GM06990 (cell line): ENCODE results near the gene DICER1.

Experiments
- DNase-seq: peaks from one replicate; pipeline ENCODE4 v3.0.0-alpha.2; 2011; ENCODE audit not compliant: insufficient read length; ENCODE audit errors: extremely low read depth
- H3K27me3 ChIP-seq: replicated peaks from 2 replicates; pipeline ENCODE4 v1.6.0; 2011; ENCODE audit warnings: low read length; ENCODE audit not compliant: control insufficient read depth, insufficient read depth
- H3K36me3 ChIP-seq: 2 replicates; pipeline ENCODE4 v1.5.1; 2011; ENCODE audit warnings: low read length; ENCODE audit not compliant: control insufficient read depth, insufficient read depth
- H3K4me3 ChIP-seq: replicated peaks from 2 replicates; pipeline ENCODE4 v1.5.1; 2011; ENCODE audit warnings: low read depth, mild to moderate bottlenecking, control low read depth, low read length
- TF ChIP-seq, protein P1 (sequence below): IDR thresholded peaks from 2 replicates; pipeline ENCODE4 v1.5.1; 2011; ENCODE audit warnings: low read length, control low read depth, mild to moderate bottlenecking, inconsistent platforms; ENCODE audit not compliant: insufficient read depth, poor library complexity, severe bottlenecking

DICER1 gene

DNA sequence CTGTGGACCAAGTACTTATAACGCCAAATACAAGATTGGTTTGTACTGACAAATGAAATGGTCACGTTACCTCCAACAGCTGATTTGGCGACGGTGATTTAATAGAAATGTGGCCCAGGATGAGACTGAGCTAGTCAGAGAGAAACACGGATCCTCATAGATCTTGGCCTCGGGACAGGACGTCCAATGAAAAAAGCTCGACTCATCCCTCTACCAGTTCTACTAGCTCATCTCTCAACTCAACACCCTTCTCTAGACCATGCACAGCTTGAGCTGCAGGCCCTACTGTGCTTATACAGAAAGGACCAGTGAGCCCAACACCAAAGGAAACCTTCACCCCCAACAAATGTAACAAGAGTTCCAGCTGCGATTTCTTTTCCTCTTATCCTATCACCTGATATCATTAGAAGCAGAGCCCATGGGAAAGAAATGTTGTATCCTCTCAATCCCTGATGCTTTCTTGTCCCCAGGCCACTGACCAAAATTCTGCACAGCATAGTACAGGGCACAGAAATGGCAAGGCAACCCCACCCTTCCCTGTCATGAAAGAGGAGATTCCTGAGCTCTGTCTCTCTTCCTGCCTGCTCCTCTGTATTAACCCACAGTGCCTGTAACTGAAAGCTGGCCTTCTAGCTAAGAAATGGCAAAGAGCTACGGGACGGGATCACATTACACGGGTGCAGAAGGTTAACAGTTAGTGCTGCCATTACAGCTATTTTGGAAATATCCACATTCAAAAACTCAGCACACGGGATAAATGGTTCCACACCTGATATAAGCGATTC is 39.2 kb downstream of the DICER1 start:
- no peaks in the 10 kb centered on the region for H3K27me3 ChIP-seq
- DNase-seq = no peak
- TF ChIP-seq, protein P1, sequence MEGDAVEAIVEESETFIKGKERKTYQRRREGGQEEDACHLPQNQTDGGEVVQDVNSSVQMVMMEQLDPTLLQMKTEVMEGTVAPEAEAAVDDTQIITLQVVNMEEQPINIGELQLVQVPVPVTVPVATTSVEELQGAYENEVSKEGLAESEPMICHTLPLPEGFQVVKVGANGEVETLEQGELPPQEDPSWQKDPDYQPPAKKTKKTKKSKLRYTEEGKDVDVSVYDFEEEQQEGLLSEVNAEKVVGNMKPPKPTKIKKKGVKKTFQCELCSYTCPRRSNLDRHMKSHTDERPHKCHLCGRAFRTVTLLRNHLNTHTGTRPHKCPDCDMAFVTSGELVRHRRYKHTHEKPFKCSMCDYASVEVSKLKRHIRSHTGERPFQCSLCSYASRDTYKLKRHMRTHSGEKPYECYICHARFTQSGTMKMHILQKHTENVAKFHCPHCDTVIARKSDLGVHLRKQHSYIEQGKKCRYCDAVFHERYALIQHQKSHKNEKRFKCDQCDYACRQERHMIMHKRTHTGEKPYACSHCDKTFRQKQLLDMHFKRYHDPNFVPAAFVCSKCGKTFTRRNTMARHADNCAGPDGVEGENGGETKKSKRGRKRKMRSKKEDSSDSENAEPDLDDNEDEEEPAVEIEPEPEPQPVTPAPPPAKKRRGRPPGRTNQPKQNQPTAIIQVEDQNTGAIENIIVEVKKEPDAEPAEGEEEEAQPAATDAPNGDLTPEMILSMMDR = no peak
- H3K36me3 ChIP-seq = no peaks in the 10 kb centered on the region; the same call in none of the 2 replicates
- H3K4me3 ChIP-seq = no peak overlapping the region

DNA sequence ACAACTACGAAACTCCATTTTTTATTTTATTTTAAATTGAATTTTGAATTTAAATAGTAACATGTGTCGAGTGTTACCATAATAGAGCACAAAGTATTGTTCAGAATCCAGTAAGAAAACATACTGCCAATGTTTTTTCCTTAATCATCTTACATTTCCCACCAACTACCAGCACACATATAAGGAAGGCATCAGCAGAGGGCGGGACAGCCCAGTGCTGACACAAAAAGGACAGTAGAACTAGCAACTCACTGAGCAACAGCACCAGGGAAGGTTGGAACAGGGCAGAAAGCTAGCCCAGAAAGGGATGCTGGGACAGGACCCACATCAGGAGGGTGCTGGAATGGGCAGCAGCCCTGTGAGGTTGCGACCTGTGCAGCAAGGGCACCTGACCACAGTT is 43.9 kb downstream of the DICER1 start:
- no peak for DNase-seq
- TF ChIP-seq, protein P1 = no peak
- H3K36me3 ChIP-seq = peaks cover 2% of the 10 kb centered on the region
- H3K4me3 ChIP-seq = no peak overlapping the region
- no peaks in the 10 kb centered on the region for H3K27me3 ChIP-seq

DNA sequence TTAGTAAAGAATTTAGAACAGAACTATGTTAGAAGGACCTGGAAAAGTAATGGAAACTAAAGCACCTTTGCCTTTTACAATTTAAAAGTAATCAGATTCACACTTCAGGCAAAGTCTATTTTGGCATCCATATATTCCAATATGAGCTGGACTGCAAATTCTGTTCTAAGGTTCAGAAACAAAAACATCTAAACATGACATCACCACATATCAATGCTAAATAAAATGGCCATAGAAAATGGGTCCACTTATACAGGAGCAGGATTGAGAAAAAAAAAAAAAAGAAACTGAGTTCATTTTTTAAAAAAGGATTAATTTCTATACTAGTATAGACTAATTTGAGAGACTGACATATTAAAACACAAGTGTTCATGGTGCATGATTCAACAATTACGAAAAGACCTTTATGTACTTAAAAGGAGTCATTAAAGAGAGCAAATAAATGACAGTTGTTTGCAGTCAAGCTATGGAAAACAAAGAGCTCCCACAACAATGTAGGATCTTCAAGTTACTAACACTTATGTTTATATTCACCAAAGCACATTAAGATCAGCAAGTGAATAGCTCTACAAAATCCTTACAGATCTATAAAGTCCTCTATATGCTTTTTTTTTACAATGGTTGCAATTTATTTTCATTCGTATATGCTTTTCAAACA is 45.7 kb downstream of the DICER1 start:
- DNase-seq = no peak
- TF ChIP-seq, protein P1 = no peak
- H3K36me3 ChIP-seq = peaks cover 2% of the 10 kb centered on the region
- no peak overlapping the region for H3K4me3 ChIP-seq
- H3K27me3 ChIP-seq = no peaks in the 10 kb centered on the region

DNA sequence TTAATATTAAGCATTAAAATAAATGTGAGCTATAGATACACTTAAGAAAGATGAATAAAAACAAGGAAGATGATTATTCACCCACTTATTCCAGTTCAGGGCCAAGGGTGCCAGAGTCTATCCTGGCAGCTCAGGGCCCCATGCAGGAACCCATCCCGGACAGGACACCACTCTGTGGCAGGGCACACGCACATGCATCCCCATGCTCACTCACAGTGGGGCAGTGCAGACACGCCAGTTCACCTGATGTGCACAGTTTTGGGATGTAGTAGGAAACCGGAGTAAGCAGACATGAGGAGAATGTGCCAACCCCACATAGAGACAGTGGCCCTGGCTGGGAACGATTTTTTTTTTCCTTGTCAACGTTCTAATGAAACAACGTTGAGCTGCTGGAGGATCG is 47.2 kb downstream of the DICER1 start:
- DNase-seq = no peak
- H3K27me3 ChIP-seq = no peaks in the 10 kb centered on the region
- TF ChIP-seq, protein P1 = no peak
- peaks cover 5% of the 10 kb centered on the region for H3K36me3 ChIP-seq
- H3K4me3 ChIP-seq = no peak overlapping the region

DNA sequence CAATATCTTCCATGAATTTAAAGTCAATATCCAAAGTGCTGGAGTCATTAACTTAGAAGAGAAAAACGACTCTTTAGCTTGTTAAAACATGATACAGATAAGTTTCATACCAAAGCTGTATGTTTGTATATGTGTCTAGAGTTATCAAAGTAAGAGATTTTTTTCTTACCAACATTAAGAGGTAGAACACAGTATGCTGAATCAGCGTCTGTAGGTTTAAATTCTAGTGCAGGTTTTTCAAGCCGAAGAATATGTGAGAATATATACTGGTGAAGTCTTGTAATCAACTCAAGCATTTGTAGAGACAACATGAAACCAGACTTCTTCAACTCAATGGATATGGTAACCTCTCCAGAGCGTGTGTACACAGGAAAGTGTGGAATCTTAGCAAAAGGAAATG is 49.6 kb downstream of the DICER1 start:
- Histone ChIP-seq H3K36me3 (peaks cover 17% of the 10 kb centered on the region), H3K4me3 (no peak overlapping the region), H3K27me3 (no peaks in the 10 kb centered on the region)
- TF ChIP-seq, protein P1 = no peak
- no peak for DNase-seq
